H1 (cell line): Measurements from ENCODE around the gene GLRX3. TPM values are rescaled to one million over a fixed set of nuclear protein-coding genes. Genes with fewer than 3 reads are reported as not detected.

ENCODE experiments used
- ASH2L ChIP-seq: fragments of 200-600, 300-600 bp; sonication (generic); IDR thresholded peaks from one replicate; pipeline ENCODE4 v1.7.1; 2017; ENCODE audit warnings: low read length
- BACH1 ChIP-seq: IDR thresholded peaks from 2 replicates; pipeline ENCODE4 v1.6.1; 2012; ENCODE audit warnings: low read length, improper control_type of control experiment
- BRCA1 ChIP-seq: IDR thresholded peaks from 2 replicates; pipeline ENCODE4 v1.6.1; 2012; ENCODE audit warnings: low read depth, low read length, improper control_type of control experiment
- CBX8 ChIP-seq: fragments of 300-800, 300-1000 bp; sonication (generic); IDR thresholded peaks from 2 replicates; pipeline ENCODE4 v1.7.1; 2016; ENCODE audit warnings: low read depth, low read length, borderline replicate concordance
- EP300 ChIP-seq, 2 experiments: IDR thresholded peaks; 1 replicate in 1 of 2; 2 replicates in 1 of 2; pipeline ENCODE4 v1.6.1; 2011 to 2012; ENCODE audit warnings: low read depth in 2 of 2, low read length in 2 of 2, mild to moderate bottlenecking in 2 of 2, borderline replicate concordance in 1 of 2, inconsistent platforms in 1 of 2, moderate library complexity in 1 of 2
- KDM4A ChIP-seq: IDR thresholded peaks from one replicate; pipeline ENCODE4 v1.7.1; 2012; ENCODE audit warnings: low read depth, mild to moderate bottlenecking, moderate library complexity, low read length, inconsistent platforms; ENCODE audit not compliant: severe bottlenecking
- MAFK ChIP-seq: IDR thresholded peaks from 2 replicates; pipeline ENCODE4 v1.6.1; 2012; ENCODE audit warnings: low read depth, mild to moderate bottlenecking, improper control_type of control experiment, low read length
- RAD21 ChIP-seq, 2 experiments: IDR thresholded peaks in 1 of 2; conservative IDR thresholded peaks in 1 of 2; 2 replicates each; pipeline ENCODE4 v1.6.1; 2011; ENCODE audit warnings: low read depth in 2 of 2, low read length in 2 of 2, improper control_type of control experiment in 1 of 2, inconsistent platforms in 1 of 2, mild to moderate bottlenecking in 1 of 2, moderate library complexity in 1 of 2
- RNF2 ChIP-seq: fragments of 200-900, 300-1000 bp; sonication (generic); IDR thresholded peaks from 2 replicates; pipeline ENCODE4 v1.7.1; 2016; ENCODE audit warnings: borderline replicate concordance, low read depth, mild to moderate bottlenecking, antibody characterized with exemption, low read length; ENCODE audit not compliant: poor library complexity, severe bottlenecking; ENCODE audit errors: missing control alignments
- SIRT6 ChIP-seq: IDR thresholded peaks from one replicate; pipeline ENCODE4 v1.7.1; 2012; ENCODE audit warnings: low read length, inconsistent platforms
- SP1 ChIP-seq: IDR thresholded peaks from 2 replicates; pipeline ENCODE4 v1.6.1; 2011; ENCODE audit warnings: low read depth, low read length
- USF2 ChIP-seq: IDR thresholded peaks from 2 replicates; pipeline ENCODE4 v1.6.1; 2011; ENCODE audit warnings: low read length, improper control_type of control experiment
- YY1 ChIP-seq: IDR thresholded peaks from 2 replicates; pipeline ENCODE4 v1.6.1; 2011; ENCODE audit warnings: low read depth, mild to moderate bottlenecking, low read length
- polyA plus RNA-seq, 7 experiments: library from polyadenylated mRNA; depleted of rRNA in 3 of 7; stranded (reverse) in 5 of 7; unstranded in 2 of 7; fragments of >200 nt in 5 of 7; fragments of 200-250 nt in 2 of 7; gene quantifications; 1 replicate in 5 of 7; 2 replicates in 1 of 7; 4 replicates in 1 of 7; pipeline versions ENCODE4 v1.2.1 to v1.2.3, GENCODE V29; 2011 to 2013; ENCODE audit warnings: missing spikeins in 2 of 7, mixed read lengths in 2 of 7
- total RNA-seq: library from RNA; stranded (reverse); fragmentation: NEBNext Ultra II Directional; extraction: Animal tissue kit (Norgen Biotek cat#: 25700); gene quantifications from 2 replicates; pipeline ENCODE4 v1.2.1, GENCODE V29; 2021
- TF ChIP-seq, protein P1 (sequence below), 3 experiments: IDR thresholded peaks; 1 replicate in 2 of 3; 2 replicates in 1 of 3; pipeline versions ENCODE4 v1.5.1 to v1.6.1; 2011; ENCODE audit warnings: low read length in 3 of 3, mild to moderate bottlenecking in 3 of 3, inconsistent platforms in 2 of 3, low read depth in 1 of 3, moderate library complexity in 1 of 3; ENCODE audit not compliant: insufficient read depth in 1 of 3; ENCODE audit errors: control extremely low read depth in 1 of 3
- TF ChIP-seq, protein P2 (sequence below): IDR thresholded peaks from 2 replicates; pipeline ENCODE4 v1.6.1; 2012; ENCODE audit warnings: inconsistent platforms
- TF ChIP-seq, protein P3 (sequence below): IDR thresholded peaks from 2 replicates; pipeline ENCODE4 v1.6.1; 2012; ENCODE audit warnings: low read length, inconsistent platforms

The GLRX3 gene
- total and polyA plus RNA-seq, 2 of the 8 experiments (the other 6 are each of a cell fraction or from before 2014, with no cell fraction given): 59.9 to 157 TPM

DNA sequence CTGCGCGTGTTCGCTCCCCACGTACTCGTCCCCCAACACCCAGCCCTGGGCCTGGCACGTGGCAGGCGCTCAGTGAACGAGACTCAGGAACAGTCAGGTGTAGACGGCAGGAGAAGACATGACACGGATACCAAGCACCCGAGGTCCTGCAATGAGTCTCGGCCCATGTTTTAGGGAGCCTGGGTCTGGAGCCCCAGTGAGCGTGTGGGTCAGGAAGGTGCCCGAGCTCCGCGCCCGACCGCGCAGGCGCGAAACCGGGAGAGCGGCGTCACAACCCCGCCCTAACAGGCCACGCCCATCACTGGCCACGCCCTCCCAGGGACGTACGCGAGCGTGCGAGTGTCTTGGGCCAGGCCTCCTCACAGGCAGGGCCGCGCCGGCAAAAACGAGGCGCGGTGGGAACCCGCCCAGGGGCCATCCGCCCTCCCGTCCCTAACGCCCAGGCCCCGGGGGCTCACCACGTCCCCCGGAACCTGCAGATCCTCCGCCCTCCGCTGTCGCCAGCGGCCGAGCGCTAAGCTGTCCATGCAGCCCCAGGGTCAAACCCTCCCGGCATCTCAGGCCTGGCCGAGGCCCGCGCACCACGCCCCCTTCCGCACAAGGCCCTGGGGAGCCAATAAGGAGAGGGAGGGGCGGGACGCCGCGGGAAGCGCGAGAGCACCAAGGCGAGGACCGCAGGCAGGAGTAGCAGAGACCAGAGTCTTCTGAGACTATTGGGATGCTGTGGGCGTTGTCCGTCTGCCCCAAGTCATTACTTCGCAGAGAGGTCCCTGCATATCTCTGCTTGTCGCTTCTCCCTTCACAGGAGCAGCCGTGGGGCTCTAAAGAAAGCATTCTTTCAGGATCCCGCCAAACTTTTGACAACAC is 25.7 kb upstream of the GLRX3 start, which contains the start of gene C10orf143 (continued):
- TF ChIP-seq ASH2L (peak; percentile 74), USF2 (no peak; the same call in 1 of the 2 replicates), SIRT6 (no peak), YY1 (peak; percentile 56; the same call in 1 of the 2 replicates), CBX8 (no peak), MAFK (no peak), BACH1 (no peak), RAD21 (IDR thresholded peaks at IDR 0.05 in 1 of 2, conservative IDR thresholded peaks at IDR 0.05 in 1 of 2; ENCODE audit: low read depth in 2 of 2, low read length in 2 of 2) (no peak), SP1 (no peak), RNF2 (no peak), EP300 (IDR thresholded peaks at IDR 0.05; ENCODE audit: borderline replicate concordance in 1 of 2, low read depth in 2 of 2, low read length in 2 of 2) (no peak), BRCA1 (no peak; the same call in 1 of the 2 replicates), KDM4A (peak; percentile 94)
- TF ChIP-seq, protein P1, sequence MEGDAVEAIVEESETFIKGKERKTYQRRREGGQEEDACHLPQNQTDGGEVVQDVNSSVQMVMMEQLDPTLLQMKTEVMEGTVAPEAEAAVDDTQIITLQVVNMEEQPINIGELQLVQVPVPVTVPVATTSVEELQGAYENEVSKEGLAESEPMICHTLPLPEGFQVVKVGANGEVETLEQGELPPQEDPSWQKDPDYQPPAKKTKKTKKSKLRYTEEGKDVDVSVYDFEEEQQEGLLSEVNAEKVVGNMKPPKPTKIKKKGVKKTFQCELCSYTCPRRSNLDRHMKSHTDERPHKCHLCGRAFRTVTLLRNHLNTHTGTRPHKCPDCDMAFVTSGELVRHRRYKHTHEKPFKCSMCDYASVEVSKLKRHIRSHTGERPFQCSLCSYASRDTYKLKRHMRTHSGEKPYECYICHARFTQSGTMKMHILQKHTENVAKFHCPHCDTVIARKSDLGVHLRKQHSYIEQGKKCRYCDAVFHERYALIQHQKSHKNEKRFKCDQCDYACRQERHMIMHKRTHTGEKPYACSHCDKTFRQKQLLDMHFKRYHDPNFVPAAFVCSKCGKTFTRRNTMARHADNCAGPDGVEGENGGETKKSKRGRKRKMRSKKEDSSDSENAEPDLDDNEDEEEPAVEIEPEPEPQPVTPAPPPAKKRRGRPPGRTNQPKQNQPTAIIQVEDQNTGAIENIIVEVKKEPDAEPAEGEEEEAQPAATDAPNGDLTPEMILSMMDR (IDR thresholded peaks at IDR 0.05; ENCODE audit: control extremely low read depth in 1 of 3, insufficient read depth in 1 of 3, low read depth in 1 of 3, low read length in 3 of 3): no peak
- TF ChIP-seq, protein P2, sequence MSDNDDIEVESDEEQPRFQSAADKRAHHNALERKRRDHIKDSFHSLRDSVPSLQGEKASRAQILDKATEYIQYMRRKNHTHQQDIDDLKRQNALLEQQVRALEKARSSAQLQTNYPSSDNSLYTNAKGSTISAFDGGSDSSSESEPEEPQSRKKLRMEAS: peak; percentile 78
- TF ChIP-seq, protein P3, sequence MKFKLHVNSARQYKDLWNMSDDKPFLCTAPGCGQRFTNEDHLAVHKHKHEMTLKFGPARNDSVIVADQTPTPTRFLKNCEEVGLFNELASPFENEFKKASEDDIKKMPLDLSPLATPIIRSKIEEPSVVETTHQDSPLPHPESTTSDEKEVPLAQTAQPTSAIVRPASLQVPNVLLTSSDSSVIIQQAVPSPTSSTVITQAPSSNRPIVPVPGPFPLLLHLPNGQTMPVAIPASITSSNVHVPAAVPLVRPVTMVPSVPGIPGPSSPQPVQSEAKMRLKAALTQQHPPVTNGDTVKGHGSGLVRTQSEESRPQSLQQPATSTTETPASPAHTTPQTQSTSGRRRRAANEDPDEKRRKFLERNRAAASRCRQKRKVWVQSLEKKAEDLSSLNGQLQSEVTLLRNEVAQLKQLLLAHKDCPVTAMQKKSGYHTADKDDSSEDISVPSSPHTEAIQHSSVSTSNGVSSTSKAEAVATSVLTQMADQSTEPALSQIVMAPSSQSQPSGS: no peak
